Measurements from ENCODE around the gene DHRS2. TPM values are rescaled to one million over a fixed set of nuclear protein-coding genes. Genes with fewer than 3 reads are reported as not detected.

DHRS2 gene
- total RNA-seq, 2 donors from 2014 or later: not detected

- Histone ChIP-seq H3K36me3 (no peaks in the 10 kb centered on the region), H3K4me1 (no peaks in the 10 kb centered on the region), H3K9me3 (no peaks in the 10 kb centered on the region), H3K4me3 (no peak overlapping the region), H3K27ac (no peak overlapping the region), H3K27me3 (no peaks in the 10 kb centered on the region)
- DNase-seq (ENCODE audit: low spot score): no peak
- TF ChIP-seq CTCF (IDR thresholded peaks at IDR 0.05): no peak
These were observed 16.9 kb downstream of the DHRS2 start for GRCh38 chr14:23653051-23653450.

- Histone ChIP-seq H3K9me3 (no peaks in the 10 kb centered on the region), H3K27ac (no peak overlapping the region), H3K27me3 (no peaks in the 10 kb centered on the region), H3K4me1 (no peaks in the 10 kb centered on the region), H3K36me3 (no peaks in the 10 kb centered on the region), H3K4me3 (no peak overlapping the region)
- TF ChIP-seq CTCF (IDR thresholded peaks at IDR 0.05): no peak
- DNase-seq (ENCODE audit: low spot score): no peak
These were observed 18.1 kb downstream of the DHRS2 start for GRCh38 chr14:23654231-23654630.

- no peak for DNase-seq (ENCODE audit: low spot score)
- H3K36me3 ChIP-seq: no peaks in the 10 kb centered on the region
- no peaks in the 10 kb centered on the region for H3K27me3 ChIP-seq
- H3K27ac ChIP-seq: no peak overlapping the region
- no peak overlapping the region for H3K4me3 ChIP-seq
- no peaks in the 10 kb centered on the region for H3K9me3 ChIP-seq
- TF ChIP-seq CTCF (IDR thresholded peaks at IDR 0.05): no peak
- no peaks in the 10 kb centered on the region for H3K4me1 ChIP-seq
These were observed 21.9 kb downstream of the DHRS2 start for GRCh38 chr14:23657959-23658470.

GRCh38 chr14:23660290-23661226 lies 24.4 kb downstream of the DHRS2 start:
- H3K27me3 ChIP-seq: no peaks in the 10 kb centered on the region
- no peaks in the 10 kb centered on the region for H3K4me1 ChIP-seq
- H3K36me3 ChIP-seq: no peaks in the 10 kb centered on the region
- TF ChIP-seq CTCF (IDR thresholded peaks at IDR 0.05): no peak
- no peak overlapping the region for H3K4me3 ChIP-seq
- no peak overlapping the region for H3K27ac ChIP-seq
- H3K9me3 ChIP-seq: no peaks in the 10 kb centered on the region
- no peak for DNase-seq (ENCODE audit: low spot score)

GRCh38 chr14:23661542-23661941 lies 25.4 kb downstream of the DHRS2 start:
- no peaks in the 10 kb centered on the region for H3K4me1 ChIP-seq
- no peaks in the 10 kb centered on the region for H3K9me3 ChIP-seq
- no peak for TF ChIP-seq CTCF (IDR thresholded peaks at IDR 0.05)
- no peaks in the 10 kb centered on the region for H3K36me3 ChIP-seq
- DNase-seq (ENCODE audit: low spot score): no peak
- H3K27ac ChIP-seq: no peak overlapping the region
- H3K27me3 ChIP-seq: no peaks in the 10 kb centered on the region
- no peak overlapping the region for H3K4me3 ChIP-seq
